Nephron progenitor cell (in vitro differentiated cells): ENCODE data around the gene CHST10.

Experiments used
- DNase-seq: peaks from one replicate; pipeline ENCODE4 v3.0.0; 2021
- H3K27ac Mint-ChIP-seq: 2 replicates; pipeline ENCODE4 v1.8.0; 2021; ENCODE audit warnings: mild to moderate bottlenecking, moderate library complexity, mixed read lengths
- H3K27me3 Mint-ChIP-seq: 2 replicates; pipeline ENCODE4 v1.8.0; 2021; ENCODE audit warnings: mild to moderate bottlenecking, low read depth, mixed read lengths; ENCODE audit not compliant: poor library complexity
- H3K36me3 Mint-ChIP-seq: 2 replicates; pipeline ENCODE4 v1.8.0; 2021; ENCODE audit warnings: low read depth, mixed read lengths
- H3K4me1 Mint-ChIP-seq: 2 replicates; pipeline ENCODE4 v1.8.0; 2021; ENCODE audit warnings: mixed read lengths
- H3K4me3 Mint-ChIP-seq: 2 replicates; pipeline ENCODE4 v1.8.0; 2021; ENCODE audit warnings: mild to moderate bottlenecking, moderate library complexity, mixed read lengths
- H3K9me3 Mint-ChIP-seq: 2 replicates; pipeline ENCODE4 v1.8.0; 2021; ENCODE audit warnings: mild to moderate bottlenecking, moderate library complexity, mixed read lengths
- TF ChIP-seq, protein P1 (sequence below): fragments of 200-600 bp; sonication (generic); IDR thresholded peaks from 2 replicates; pipeline ENCODE4 v1.5.0; 2021; ENCODE audit warnings: antibody characterized with exemption

Gene CHST10

DNA sequence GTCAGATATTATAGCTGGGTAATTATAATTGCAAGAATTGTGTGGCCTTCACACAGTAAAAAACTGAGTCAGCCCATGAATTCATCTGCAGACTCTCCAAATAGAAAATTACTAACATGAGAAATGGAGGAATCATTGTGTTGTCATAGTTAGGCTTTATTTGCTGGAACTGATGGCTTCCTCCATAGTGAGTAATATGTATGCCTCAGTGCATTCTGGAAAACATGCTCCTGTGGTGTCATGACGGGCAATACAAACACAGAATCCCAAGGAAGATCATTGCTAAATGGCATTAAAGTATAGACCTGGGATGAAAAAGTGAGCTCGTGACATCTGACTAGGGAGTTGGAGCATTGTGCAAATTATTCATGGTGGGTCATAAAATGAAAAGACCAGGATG is 29.2 kb upstream of the CHST10 start:
- H3K36me3 Mint-ChIP-seq, result no peaks in the 10 kb centered on the region
- no peak overlapping the region for H3K27ac Mint-ChIP-seq
- TF ChIP-seq, protein P1, sequence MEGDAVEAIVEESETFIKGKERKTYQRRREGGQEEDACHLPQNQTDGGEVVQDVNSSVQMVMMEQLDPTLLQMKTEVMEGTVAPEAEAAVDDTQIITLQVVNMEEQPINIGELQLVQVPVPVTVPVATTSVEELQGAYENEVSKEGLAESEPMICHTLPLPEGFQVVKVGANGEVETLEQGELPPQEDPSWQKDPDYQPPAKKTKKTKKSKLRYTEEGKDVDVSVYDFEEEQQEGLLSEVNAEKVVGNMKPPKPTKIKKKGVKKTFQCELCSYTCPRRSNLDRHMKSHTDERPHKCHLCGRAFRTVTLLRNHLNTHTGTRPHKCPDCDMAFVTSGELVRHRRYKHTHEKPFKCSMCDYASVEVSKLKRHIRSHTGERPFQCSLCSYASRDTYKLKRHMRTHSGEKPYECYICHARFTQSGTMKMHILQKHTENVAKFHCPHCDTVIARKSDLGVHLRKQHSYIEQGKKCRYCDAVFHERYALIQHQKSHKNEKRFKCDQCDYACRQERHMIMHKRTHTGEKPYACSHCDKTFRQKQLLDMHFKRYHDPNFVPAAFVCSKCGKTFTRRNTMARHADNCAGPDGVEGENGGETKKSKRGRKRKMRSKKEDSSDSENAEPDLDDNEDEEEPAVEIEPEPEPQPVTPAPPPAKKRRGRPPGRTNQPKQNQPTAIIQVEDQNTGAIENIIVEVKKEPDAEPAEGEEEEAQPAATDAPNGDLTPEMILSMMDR, result no peak

DNA sequence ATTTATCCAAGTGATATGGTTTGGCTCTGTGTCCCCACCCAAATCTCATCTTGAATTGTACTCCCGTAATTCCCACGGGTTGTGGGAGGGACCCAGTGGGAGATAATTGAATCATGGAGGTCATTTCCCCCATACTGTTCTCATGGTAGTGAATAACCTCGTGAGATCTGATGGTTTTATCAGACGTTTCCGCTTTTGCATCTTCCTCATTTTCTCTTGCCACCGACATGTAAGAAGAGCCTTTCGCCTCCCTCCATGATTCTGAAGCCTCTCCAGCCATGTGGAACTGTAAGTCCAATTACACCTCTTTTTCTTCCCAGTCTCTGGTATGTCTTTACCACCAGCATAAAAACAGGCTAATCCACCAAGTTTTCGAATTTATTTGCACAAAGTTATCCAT is 20.3 kb upstream of the CHST10 start:
- no peak for DNase-seq
- H3K9me3 Mint-ChIP-seq, result peaks cover 13% of the 10 kb centered on the region
- H3K4me3 Mint-ChIP-seq, result no peak overlapping the region
- peaks cover 13% of the 10 kb centered on the region for H3K27me3 Mint-ChIP-seq
- TF ChIP-seq, protein P1, result no peak
- H3K4me1 Mint-ChIP-seq, result peaks cover 5% of the 10 kb centered on the region
- no peaks in the 10 kb centered on the region for H3K36me3 Mint-ChIP-seq
- H3K27ac Mint-ChIP-seq, result no peak overlapping the region

More for the DNA sequence above, 29.2 kb upstream of the CHST10 start:
- DNase-seq, result no peak
- Mint-ChIP-seq H3K4me1 (no peaks in the 10 kb centered on the region), H3K9me3 (peaks cover 15% of the 10 kb centered on the region), H3K27me3 (peaks cover 3% of the 10 kb centered on the region), H3K4me3 (no peak overlapping the region)

DNA sequence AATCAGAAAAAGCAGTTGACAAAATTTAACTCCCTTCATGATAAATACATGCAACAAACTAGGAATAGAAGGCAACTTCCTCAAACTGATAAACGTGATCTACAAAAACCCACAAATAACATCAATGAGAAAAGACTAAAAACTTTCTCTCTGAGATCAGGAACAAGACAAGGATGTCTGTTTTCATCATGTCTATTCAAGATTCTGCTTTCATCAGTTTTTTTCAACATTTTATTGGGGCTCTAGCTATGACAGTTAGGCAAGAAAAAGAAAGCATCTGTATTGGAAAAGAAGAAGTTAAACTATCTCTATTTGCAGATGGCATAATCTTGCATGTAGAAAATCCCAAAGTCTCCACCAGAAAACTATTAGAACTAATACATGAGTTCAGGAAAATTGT is 12.3 kb upstream of the CHST10 start:
- Mint-ChIP-seq H3K27ac (no peak overlapping the region), H3K4me3 (no peak overlapping the region), H3K4me1 (peaks cover 5% of the 10 kb centered on the region), H3K36me3 (no peaks in the 10 kb centered on the region), H3K27me3 (peaks cover 8% of the 10 kb centered on the region), H3K9me3 (peaks cover 33% of the 10 kb centered on the region)
- TF ChIP-seq, protein P1, result no peak
- no peak for DNase-seq

DNA sequence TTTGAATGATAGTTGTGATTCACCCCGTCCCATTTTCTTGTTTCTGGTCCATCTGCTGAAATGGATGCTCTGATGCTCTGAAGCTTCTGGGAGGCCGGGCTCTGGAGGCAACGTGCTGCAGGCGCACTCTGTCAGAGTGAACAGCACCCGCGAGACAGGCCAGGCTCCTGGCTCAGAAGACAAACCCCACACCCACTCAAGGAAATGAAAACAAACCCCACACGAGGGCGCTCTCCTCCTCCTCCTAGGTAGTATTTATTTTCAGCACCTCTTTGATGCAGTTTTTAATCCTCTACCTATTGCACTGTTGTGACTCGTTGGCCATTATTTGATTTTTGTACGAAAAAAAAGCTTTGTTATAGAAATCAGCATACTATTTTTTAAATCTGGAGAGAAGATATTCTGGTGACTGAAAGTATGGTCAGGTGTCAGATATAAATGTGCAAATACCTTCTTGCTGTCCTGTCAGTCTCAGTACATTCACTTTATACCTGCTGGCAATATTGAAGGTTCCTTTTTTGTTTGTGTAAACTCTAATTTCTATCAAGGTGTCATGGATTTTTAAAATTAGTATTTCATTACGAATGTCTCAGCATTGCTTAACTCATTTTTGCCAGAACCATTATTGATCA is 10.3 kb upstream of the CHST10 start:
- Mint-ChIP-seq H3K27me3 (peaks cover 3% of the 10 kb centered on the region), H3K9me3 (peaks cover 33% of the 10 kb centered on the region), H3K4me3 (no peak overlapping the region), H3K4me1 (peaks cover 5% of the 10 kb centered on the region), H3K27ac (no peak overlapping the region), H3K36me3 (no peaks in the 10 kb centered on the region)
- DNase-seq, result peak; percentile 57
- TF ChIP-seq, protein P1, result no peak

DNA sequence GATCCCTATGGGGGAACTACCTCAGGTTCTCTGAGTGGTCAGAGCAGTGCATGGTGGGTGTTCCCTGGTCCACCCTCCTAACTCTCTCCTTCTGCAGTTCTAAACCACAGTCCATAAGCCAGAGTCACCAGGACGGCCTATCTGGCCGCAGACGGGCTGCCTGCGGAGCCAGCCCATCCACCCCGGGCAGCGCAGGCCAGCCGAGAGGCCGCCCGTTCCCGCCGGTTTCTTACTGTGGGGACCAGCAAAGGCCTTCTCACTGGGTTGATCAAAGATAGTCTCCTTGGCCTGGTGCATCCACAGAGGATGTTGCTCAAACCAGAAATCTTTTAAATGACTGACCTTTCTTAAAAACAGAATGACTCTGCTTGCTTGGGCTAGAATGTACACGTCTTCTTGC is 9.6 kb upstream of the CHST10 start:
- H3K4me3 Mint-ChIP-seq, result no peak overlapping the region
- H3K4me1 Mint-ChIP-seq, result peaks cover 5% of the 10 kb centered on the region
- H3K36me3 Mint-ChIP-seq, result no peaks in the 10 kb centered on the region
- DNase-seq, result no peak
- H3K9me3 Mint-ChIP-seq, result peaks cover 33% of the 10 kb centered on the region
- H3K27me3 Mint-ChIP-seq, result peaks cover 3% of the 10 kb centered on the region
- TF ChIP-seq, protein P1, result no peak
- no peak overlapping the region for H3K27ac Mint-ChIP-seq

DNA sequence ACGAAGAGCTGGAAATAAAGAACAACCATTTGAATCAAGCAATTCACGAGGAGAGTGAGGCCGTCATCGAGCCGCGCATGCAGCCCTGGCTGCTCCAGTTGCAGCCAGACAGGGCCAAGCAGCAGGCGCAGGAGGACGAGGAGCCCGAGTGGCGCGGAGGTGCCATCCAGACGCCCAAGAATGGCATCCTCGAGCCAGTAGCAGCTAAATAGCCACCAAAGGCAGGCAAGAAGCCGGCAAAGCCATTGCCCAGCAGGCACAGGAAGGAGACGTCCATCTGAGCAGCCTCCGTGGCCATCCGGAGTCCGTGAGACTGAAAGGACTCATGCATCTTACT is 8.9 kb upstream of the CHST10 start:
- H3K4me3 Mint-ChIP-seq, result no peak overlapping the region
- TF ChIP-seq, protein P1, result no peak
- DNase-seq, result no peak
- H3K27ac Mint-ChIP-seq, result no peak overlapping the region
- peaks cover 3% of the 10 kb centered on the region for H3K27me3 Mint-ChIP-seq
- H3K9me3 Mint-ChIP-seq, result peaks cover 31% of the 10 kb centered on the region
- H3K36me3 Mint-ChIP-seq, result no peaks in the 10 kb centered on the region
- peaks cover 5% of the 10 kb centered on the region for H3K4me1 Mint-ChIP-seq
